Measurements from ENCODE around the gene NR6A1. TPM values are rescaled to one million over a fixed set of nuclear protein-coding genes. Genes with fewer than 3 reads are reported as not detected.

NR6A1 gene
- total RNA-seq, 2 donors from 2014 or later: 0.71 to 4.6 TPM

GRCh38 chr9:124671861-124672260 is 99.2 kb downstream of the NR6A1 start:
- no peak overlapping the region for H3K4me3 ChIP-seq
- TF ChIP-seq CTCF (IDR thresholded peaks at IDR 0.05): no peak
- H3K4me1 ChIP-seq (ENCODE audit: control insufficient read depth in 1 of 2, low read depth in 2 of 2): peaks cover 0 to 25% of the 10 kb centered on the region in 2 donors
- no peaks in the 10 kb centered on the region for H3K27me3 ChIP-seq (replicated peaks; ENCODE audit: insufficient read depth)
- no peaks in the 10 kb centered on the region for H3K36me3 ChIP-seq
- H3K9me3 ChIP-seq: no peaks in the 10 kb centered on the region
- no peak for DNase-seq (ENCODE audit: low spot score)
- no peak overlapping the region for H3K27ac ChIP-seq
- no peak for ATAC-seq (ENCODE audit: insufficient number of reproducible peaks, low FRiP score, low read depth)

GRCh38 chr9:124666642-124667041 is 104.5 kb downstream of the NR6A1 start:
- no peak for ATAC-seq (ENCODE audit: insufficient number of reproducible peaks, low FRiP score, low read depth)
- no peak for TF ChIP-seq CTCF (IDR thresholded peaks at IDR 0.05)
- DNase-seq (ENCODE audit: low spot score): no peak
- Histone ChIP-seq H3K36me3 (no peaks in the 10 kb centered on the region), H3K27ac (no peak overlapping the region), H3K27me3 (replicated peaks; ENCODE audit: insufficient read depth) (no peaks in the 10 kb centered on the region), H3K4me1 (ENCODE audit: control insufficient read depth in 1 of 2, low read depth in 2 of 2) (peaks cover 0 to 6% of the 10 kb centered on the region in 2 donors), H3K4me3 (no peak overlapping the region), H3K9me3 (no peaks in the 10 kb centered on the region)

- DNase-seq (ENCODE audit: low spot score) (no peak), ATAC-seq (ENCODE audit: insufficient number of reproducible peaks, low FRiP score, low read depth) (no peak)
- Histone ChIP-seq H3K36me3 (no peaks in the 10 kb centered on the region), H3K4me1 (ENCODE audit: control insufficient read depth in 1 of 2, low read depth in 2 of 2) (peaks cover 0 to 11% of the 10 kb centered on the region in 2 donors), H3K27me3 (replicated peaks; ENCODE audit: insufficient read depth) (no peaks in the 10 kb centered on the region), H3K4me3 (no peak overlapping the region), H3K27ac (no peak overlapping the region), H3K9me3 (no peaks in the 10 kb centered on the region)
- no peak for TF ChIP-seq CTCF (IDR thresholded peaks at IDR 0.05)
These were observed 105.6 kb downstream of the NR6A1 start for GRCh38 chr9:124665391-124666058.

- Histone ChIP-seq H3K36me3 (no peaks in the 10 kb centered on the region), H3K27me3 (replicated peaks; ENCODE audit: insufficient read depth) (no peaks in the 10 kb centered on the region), H3K4me1 (ENCODE audit: control insufficient read depth in 1 of 2, low read depth in 2 of 2) (peaks cover 5 to 12% of the 10 kb centered on the region in 2 donors), H3K4me3 (no peak overlapping the region), H3K27ac (no peak overlapping the region), H3K9me3 (no peaks in the 10 kb centered on the region)
- no peak for ATAC-seq (ENCODE audit: insufficient number of reproducible peaks, low FRiP score, low read depth)
- TF ChIP-seq CTCF (IDR thresholded peaks at IDR 0.05): no peak
- DNase-seq (ENCODE audit: low spot score): no peak
These were observed 107.0 kb downstream of the NR6A1 start for GRCh38 chr9:124664143-124664542.

GRCh38 chr9:124663046-124663961 is 107.8 kb downstream of the NR6A1 start:
- H3K4me3 ChIP-seq: no peak overlapping the region
- H3K4me1 ChIP-seq (ENCODE audit: control insufficient read depth in 1 of 2, low read depth in 2 of 2): peaks cover 5 to 12% of the 10 kb centered on the region in 2 donors
- no peaks in the 10 kb centered on the region for H3K36me3 ChIP-seq
- no peaks in the 10 kb centered on the region for H3K9me3 ChIP-seq
- TF ChIP-seq CTCF (IDR thresholded peaks at IDR 0.05): no peak
- H3K27ac ChIP-seq: no peak overlapping the region
- no peaks in the 10 kb centered on the region for H3K27me3 ChIP-seq (replicated peaks; ENCODE audit: insufficient read depth)
- DNase-seq (ENCODE audit: low spot score) (no peak), ATAC-seq (ENCODE audit: insufficient number of reproducible peaks, low FRiP score, low read depth) (no peak)

Measured in thoracic aorta (tissue), 2 donors.